Stimulated activated naive CD8-positive, alpha-beta T cell treated with anti-CD3 and anti-CD28 coated beads, Interleukin-15, amount 100 ng/mL, for 72 hours (primary cell): ENCODE measurements around the gene CCL22.

ENCODE experiments used
- ATAC-seq: fragments of 150-1000 bp; cut with Tn5 transposase; 2 replicates; pipeline ENCODE4 v1.10.0; 2021; ENCODE audit warnings: mild to moderate bottlenecking, moderate library complexity
- DNase-seq, 2 donors: peaks; one replicate each; pipeline ENCODE4 v3.0.0; 2021 to 2022
- H3K27ac Mint-ChIP-seq, 2 donors: one replicate each; pipeline ENCODE4 v1.8.0; 2022; ENCODE audit warnings: mild to moderate bottlenecking in 2 of 2, mixed read lengths in 2 of 2, moderate library complexity in 2 of 2
- H3K27me3 Mint-ChIP-seq: one replicate; pipeline ENCODE4 v1.8.0; 2022; ENCODE audit warnings: mixed read lengths
- H3K4me1 Mint-ChIP-seq: one replicate; pipeline ENCODE4 v1.8.0; 2022; ENCODE audit warnings: mild to moderate bottlenecking, mixed read lengths
- H3K4me3 Mint-ChIP-seq, 2 donors: one replicate each; pipeline ENCODE4 v1.8.0; 2022; ENCODE audit warnings: mild to moderate bottlenecking in 2 of 2, mixed read lengths in 2 of 2, moderate library complexity in 1 of 2
- H3K9me3 Mint-ChIP-seq, 2 donors: one replicate each; pipeline ENCODE4 v1.8.0; 2022; ENCODE audit warnings: mixed read lengths in 2 of 2

Gene CCL22

DNA sequence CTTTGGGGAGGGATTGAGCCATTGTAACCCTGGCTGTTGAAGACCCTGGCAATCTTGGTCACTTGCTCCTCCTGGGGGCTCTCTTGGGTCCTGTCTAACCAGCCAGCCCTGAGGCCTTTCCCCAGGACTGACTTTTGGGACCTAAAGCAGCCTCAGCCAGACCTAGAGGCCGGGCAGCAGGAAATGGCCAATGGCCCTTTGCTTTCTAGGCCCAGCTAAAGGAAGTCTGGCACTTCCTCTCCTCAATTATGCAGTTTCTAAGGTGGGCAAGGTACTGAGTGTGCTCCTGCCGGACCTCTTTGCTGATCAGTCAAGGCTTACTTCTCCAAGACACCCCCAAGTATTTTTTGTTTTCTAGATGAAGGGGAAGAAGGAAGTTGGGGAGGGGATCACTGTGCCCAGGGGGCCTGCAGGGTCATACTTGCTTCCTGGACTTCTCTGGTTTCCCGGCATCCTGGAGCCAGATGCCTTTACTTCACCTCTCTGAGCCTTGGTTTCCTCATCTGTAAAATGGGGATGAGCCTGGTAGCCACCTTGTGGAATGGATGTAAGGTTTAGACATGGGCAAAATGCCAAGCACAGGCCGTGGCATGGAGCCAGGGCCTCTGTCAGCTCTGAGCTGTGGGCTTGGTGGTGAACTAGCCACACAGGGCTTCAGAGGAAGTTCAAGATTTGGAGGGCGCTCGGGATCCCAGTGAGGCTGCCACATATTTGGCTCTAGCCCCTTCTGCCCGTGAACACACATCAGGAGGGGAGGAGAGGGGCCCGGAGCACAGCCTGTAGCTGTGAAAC is 22.3 kb downstream of the CCL22 start:
- no peak for ATAC-seq
- H3K27ac Mint-ChIP-seq, result peak overlapping the region in 1 of 2 donors; percentile 63
- no peaks in the 10 kb centered on the region for H3K9me3 Mint-ChIP-seq
- H3K27me3 Mint-ChIP-seq, result no peaks in the 10 kb centered on the region
- H3K4me3 Mint-ChIP-seq, result no peak overlapping the region
- DNase-seq, result no peak
- peaks cover 37% of the 10 kb centered on the region for H3K4me1 Mint-ChIP-seq

DNA sequence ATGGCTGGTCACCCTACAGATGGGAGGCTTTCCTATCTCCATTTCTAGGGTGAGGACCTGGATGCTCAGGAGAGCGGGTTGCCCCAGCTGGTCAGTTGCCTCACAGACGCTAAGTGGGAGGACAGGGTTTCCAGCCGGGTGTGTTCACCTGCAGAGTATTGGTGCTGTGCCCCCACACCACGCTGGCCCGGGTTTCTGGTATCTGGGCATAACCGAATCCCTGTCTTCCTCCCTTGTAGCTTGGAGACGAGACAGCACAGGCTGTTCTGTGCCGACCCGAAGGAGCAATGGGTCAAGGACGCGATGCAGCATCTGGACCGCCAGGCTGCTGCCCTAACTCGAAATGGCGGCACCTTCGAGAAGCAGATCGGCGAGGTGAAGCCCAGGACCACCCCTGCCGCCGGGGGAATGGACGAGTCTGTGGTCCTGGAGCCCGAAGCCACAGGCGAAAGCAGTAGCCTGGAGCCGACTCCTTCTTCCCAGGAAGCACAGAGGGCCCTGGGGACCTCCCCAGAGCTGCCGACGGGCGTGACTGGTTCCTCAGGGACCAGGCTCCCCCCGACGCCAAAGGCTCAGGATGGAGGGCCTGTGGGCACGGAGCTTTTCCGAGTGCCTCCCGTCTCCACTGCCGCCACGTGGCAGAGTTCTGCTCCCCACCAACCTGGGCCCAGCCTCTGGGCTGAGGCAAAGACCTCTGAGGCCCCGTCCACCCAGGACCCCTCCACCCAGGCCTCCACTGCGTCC is 23.4 kb downstream of the CCL22 start:
- ATAC-seq, result no peak
- Mint-ChIP-seq H3K9me3 (no peaks in the 10 kb centered on the region), H3K4me1 (peaks cover 26% of the 10 kb centered on the region), H3K27ac (no peak overlapping the region), H3K27me3 (no peaks in the 10 kb centered on the region), H3K4me3 (no peak overlapping the region)
- no peak for DNase-seq

DNA sequence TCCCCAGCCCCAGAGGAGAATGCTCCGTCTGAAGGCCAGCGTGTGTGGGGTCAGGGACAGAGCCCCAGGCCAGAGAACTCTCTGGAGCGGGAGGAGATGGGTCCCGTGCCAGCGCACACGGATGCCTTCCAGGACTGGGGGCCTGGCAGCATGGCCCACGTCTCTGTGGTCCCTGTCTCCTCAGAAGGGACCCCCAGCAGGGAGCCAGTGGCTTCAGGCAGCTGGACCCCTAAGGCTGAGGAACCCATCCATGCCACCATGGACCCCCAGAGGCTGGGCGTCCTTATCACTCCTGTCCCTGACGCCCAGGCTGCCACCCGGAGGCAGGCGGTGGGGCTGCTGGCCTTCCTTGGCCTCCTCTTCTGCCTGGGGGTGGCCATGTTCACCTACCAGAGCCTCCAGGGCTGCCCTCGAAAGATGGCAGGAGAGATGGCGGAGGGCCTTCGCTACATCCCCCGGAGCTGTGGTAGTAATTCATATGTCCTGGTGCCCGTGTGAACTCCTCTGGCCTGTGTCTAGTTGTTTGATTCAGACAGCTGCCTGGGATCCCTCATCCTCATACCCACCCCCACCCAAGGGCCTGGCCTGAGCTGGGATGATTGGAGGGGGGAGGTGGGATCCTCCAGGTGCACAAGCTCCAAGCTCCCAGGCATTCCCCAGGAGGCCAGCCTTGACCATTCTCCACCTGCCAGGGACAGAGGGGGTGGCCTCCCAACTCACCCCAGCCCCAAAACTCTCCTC is 24.1 kb downstream of the CCL22 start:
- Mint-ChIP-seq H3K27me3 (no peaks in the 10 kb centered on the region), H3K4me3 (no peak overlapping the region), H3K4me1 (peaks cover 18% of the 10 kb centered on the region), H3K27ac (no peak overlapping the region), H3K9me3 (no peaks in the 10 kb centered on the region)
- no peak for DNase-seq
- ATAC-seq, result peak; percentile 50

DNA sequence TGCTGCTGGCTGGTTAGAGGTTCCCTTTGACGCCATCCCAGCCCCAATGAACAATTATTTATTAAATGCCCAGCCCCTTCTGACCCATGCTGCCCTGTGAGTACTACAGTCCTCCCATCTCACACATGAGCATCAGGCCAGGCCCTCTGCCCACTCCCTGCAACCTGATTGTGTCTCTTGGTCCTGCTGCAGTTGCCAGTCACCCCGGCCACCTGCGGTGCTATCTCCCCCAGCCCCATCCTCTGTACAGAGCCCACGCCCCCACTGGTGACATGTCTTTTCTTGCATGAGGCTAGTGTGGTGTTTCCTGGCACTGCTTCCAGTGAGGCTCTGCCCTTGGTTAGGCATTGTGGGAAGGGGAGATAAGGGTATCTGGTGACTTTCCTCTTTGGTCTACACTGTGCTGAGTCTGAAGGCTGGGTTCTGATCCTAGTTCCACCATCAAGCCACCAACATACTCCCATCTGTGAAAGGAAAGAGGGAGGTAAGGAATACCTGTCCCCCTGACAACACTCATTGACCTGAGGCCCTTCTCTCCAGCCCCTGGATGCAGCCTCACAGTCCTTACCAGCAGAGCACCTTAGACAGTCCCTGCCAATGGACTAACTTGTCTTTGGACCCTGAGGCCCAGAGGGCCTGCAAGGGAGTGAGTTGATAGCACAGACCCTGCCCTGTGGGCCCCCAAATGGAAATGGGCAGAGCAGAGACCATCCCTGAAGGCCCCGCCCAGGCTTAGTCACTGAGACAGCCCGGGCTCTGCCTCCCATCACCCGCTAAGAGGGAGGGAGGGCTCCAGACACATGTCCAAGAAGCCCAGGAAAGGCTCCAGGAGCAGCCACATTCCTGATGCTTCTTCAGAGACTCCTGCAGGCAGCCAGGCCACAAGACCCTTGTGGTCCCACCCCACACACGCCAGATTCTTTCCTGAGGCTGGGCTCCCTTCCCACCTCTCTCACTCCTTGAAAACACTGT is 25.0 kb downstream of the CCL22 start:
- ATAC-seq (no peak), DNase-seq (no peak)
- Mint-ChIP-seq H3K4me3 (no peak overlapping the region), H3K9me3 (no peaks in the 10 kb centered on the region), H3K27ac (peak overlapping the region in 1 of 2 donors; percentile 16), H3K27me3 (no peaks in the 10 kb centered on the region), H3K4me1 (peaks cover 19% of the 10 kb centered on the region)

DNA sequence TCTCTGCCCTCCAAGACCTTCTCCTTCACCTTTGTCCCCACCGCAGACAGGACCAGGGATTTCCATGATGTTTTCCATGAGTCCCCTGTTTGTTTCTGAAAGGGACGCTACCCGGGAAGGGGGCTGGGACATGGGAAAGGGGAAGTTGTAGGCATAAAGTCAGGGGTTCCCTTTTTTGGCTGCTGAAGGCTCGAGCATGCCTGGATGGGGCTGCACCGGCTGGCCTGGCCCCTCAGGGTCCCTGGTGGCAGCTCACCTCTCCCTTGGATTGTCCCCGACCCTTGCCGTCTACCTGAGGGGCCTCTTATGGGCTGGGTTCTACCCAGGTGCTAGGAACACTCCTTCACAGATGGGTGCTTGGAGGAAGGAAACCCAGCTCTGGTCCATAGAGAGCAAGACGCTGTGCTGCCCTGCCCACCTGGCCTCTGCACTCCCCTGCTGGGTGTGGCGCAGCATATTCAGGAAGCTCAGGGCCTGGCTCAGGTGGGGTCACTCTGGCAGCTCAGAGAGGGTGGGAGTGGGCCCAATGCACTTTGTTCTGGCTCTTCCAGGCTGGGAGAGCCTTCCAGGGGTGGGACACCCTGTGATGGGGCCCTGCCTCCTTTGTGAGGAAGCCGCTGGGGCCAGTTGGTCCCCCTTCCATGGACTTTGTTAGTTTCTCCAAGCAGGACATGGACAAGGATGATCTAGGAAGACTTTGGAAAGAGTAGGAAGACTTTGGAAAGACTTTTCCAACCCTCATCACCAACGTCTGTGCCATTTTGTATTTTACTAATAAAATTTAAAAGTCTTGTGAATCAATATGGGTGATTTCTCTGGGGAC is 25.9 kb downstream of the CCL22 start:
- ATAC-seq, result no peak
- H3K27ac Mint-ChIP-seq, result no peak overlapping the region
- no peak overlapping the region for H3K4me3 Mint-ChIP-seq
- no peaks in the 10 kb centered on the region for H3K9me3 Mint-ChIP-seq
- peaks cover 22% of the 10 kb centered on the region for H3K4me1 Mint-ChIP-seq
- no peaks in the 10 kb centered on the region for H3K27me3 Mint-ChIP-seq
- no peak for DNase-seq

DNA sequence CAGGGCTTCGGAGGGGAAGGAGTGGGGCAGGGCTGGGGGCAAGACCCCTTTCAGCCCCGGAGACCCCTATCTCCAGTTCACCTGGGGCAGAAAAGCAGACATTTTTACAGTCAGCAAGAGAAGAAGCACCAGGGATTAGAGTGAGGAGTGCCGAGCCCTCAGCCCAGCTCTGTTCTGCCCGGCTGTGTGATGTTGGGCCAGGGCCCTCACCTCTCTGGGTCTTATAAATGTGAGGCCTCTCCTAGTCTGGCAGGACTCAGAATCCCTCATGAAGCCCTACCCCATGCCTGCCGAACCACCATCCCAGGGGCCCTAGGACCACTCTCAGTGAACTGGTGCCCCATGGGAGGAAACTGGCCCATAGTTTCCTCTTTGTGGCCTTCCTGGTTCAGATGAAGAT is 26.5 kb downstream of the CCL22 start:
- Mint-ChIP-seq H3K4me3 (no peak overlapping the region), H3K4me1 (peaks cover 22% of the 10 kb centered on the region), H3K27me3 (no peaks in the 10 kb centered on the region), H3K9me3 (no peaks in the 10 kb centered on the region), H3K27ac (no peak overlapping the region)
- ATAC-seq (no peak), DNase-seq (no peak)

DNA sequence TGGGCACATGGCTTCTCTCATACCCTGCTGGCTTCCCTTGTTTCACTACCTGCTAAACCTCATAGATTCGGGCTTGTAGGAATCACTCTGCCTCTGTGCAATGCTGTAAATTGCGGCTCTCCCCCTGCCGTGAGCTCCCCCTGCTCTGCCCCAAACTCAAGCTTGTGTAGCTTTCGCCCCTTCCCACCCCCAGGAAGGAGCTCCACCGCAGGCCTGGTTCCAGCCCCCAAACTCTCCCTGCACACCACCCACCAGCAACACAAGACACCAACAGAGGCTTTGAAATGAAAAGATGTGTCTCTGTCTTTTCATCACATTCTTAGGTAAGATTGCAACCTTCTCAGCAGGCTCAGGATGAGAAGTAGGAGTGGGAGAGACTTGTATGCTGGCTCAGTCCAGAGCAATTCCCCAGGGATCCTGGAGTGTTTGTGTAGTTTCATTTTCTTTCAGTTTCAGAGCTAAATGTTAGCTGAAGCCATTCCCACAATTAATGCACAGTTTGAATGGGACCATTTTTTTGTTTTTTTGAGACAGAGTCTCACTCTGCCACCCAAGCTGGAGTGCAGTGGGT is 27.9 kb downstream of the CCL22 start:
- Mint-ChIP-seq H3K4me3 (no peak overlapping the region), H3K27ac (no peak overlapping the region), H3K27me3 (no peaks in the 10 kb centered on the region), H3K9me3 (no peaks in the 10 kb centered on the region), H3K4me1 (peaks cover 14% of the 10 kb centered on the region)
- DNase-seq, result no peak
- ATAC-seq, result no peak

DNA sequence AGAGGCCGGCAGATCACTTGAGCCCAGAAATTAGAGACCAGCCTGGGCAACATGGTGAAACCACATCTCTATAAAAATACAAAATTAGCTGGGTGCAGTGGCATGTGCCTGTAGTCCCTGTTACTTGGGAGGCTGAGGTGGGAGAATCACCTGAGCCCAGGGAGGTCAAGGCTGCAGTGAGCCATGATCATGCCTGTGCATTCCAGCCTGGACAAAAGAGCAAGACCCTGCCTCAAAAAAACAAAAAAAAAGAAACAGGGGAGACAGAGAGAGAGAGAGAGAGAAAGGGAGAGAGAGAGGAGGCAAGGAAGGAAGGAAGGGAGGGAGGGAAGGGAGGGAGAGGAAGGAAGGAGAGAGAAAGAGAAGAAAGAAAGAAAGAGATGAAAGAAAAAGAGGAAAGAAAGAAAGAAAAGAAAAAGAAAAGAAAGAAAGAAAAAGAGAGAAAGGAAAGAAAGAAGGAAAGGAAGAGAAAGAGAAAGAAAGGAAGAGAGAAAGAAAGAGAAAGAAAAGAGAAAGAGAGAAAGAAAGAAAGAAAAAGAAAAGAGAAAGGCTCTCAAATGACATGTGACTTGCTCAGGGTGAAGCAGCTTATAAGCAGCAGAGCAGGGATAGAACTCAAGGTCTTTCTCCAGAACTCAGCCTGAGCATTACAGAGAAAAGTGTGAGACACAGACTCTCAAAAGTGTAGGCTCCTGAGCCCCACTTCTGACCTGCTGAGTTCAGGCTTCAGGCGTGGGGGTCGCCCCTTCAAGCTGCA is 29.2 kb downstream of the CCL22 start:
- peaks cover 9% of the 10 kb centered on the region for H3K4me1 Mint-ChIP-seq
- peak overlapping the region in 1 of 2 donors; percentile 49 for H3K27ac Mint-ChIP-seq
- H3K4me3 Mint-ChIP-seq, result no peak overlapping the region
- ATAC-seq, result peak; percentile 28
- no peak for DNase-seq
- H3K9me3 Mint-ChIP-seq, result no peaks in the 10 kb centered on the region
- H3K27me3 Mint-ChIP-seq, result no peaks in the 10 kb centered on the region

DNA sequence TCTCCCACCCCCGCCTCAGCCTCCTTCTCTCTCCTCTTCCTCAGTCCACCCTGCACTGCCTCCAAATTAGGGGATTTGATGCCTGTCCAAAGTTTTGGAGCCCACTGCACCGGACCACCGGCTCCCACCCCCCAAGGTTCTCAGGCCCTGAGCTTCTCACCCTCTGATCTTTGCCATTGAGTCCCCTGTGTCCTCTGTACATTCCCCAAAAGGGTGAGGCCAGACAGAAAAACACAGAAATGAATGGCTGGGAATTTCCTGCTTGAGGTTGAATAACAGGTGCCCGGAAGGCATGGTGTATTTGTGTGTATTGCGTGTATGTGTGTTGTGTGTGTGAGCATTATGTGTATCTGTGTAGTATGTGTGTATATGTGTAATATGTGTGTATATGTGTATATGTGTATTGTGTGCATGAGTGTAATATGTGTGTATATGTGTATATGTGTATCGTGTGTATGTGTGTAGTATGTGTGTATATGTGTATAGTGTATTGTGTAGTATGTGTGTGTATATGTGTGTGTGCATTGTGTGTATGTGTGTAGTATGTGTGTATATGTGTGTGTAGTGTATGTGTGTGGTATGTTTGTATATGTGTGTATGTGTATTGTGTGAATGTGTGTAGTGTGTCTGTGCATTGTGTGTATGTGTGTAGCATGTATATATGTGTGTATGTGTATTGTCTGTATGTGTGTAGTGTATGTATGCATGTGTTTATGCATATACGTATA is 29.9 kb downstream of the CCL22 start:
- peak; percentile 40 for ATAC-seq
- Mint-ChIP-seq H3K4me3 (no peak overlapping the region), H3K27me3 (no peaks in the 10 kb centered on the region), H3K4me1 (peaks cover 9% of the 10 kb centered on the region), H3K27ac (no peak overlapping the region), H3K9me3 (no peaks in the 10 kb centered on the region)
- no peak for DNase-seq

DNA sequence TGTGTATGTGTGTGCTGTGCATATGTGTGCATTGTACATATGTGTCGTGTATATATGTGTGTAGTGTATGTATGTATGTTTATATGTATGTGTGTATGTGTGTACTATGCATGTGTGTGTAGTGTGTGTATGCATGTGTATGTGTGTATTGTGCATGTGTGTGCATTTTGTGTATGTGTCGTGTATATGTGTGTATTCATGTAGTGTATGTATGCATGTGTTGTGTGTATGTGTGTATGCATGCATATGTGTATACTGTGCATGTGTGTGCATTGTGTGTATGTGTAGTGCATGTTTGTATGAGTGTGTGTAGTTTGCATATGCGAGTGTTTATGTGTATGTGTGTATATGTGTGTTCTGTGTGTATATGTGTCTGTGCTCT is 30.5 kb downstream of the CCL22 start:
- no peak for ATAC-seq
- no peaks in the 10 kb centered on the region for H3K9me3 Mint-ChIP-seq
- no peaks in the 10 kb centered on the region for H3K27me3 Mint-ChIP-seq
- no peak for DNase-seq
- H3K4me1 Mint-ChIP-seq, result peaks cover 9% of the 10 kb centered on the region
- no peak overlapping the region for H3K4me3 Mint-ChIP-seq
- no peak overlapping the region for H3K27ac Mint-ChIP-seq

DNA sequence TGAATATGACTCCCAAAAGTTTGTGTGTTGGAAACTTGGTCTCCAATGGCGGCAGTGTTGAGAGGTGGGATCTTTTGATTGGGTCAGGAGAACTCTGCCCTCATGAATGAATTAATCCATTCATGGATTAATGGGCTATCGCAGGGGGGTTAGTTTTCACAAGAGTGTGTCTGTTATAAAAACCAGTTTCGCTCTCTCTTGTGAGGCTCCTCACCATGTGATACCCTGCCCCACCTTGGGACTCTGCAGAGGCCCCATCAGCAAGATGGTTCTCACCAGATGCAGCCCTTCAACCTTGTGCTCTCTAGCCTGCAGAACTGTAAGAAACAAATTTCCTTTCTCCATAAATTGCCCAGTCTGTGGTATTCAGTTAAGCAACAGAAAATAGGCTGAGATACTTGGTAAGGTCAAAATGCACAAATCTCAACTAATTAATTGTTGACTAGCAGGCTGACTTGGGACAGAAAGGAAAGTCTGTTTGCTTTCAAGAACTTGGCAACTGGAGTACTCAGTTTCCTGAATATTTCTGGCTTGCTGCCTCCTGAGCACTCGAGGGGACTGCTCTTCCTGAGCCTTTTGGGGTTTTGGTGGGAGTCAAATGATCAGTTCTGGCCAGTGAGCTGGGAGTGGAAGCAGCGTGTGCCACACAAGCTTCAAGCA is 32.2 kb downstream of the CCL22 start:
- H3K27ac Mint-ChIP-seq, result no peak overlapping the region
- H3K4me1 Mint-ChIP-seq, result peaks cover 9% of the 10 kb centered on the region
- H3K4me3 Mint-ChIP-seq, result no peak overlapping the region
- no peaks in the 10 kb centered on the region for H3K9me3 Mint-ChIP-seq
- H3K27me3 Mint-ChIP-seq, result no peaks in the 10 kb centered on the region
- no peak for DNase-seq
- ATAC-seq, result no peak

DNA sequence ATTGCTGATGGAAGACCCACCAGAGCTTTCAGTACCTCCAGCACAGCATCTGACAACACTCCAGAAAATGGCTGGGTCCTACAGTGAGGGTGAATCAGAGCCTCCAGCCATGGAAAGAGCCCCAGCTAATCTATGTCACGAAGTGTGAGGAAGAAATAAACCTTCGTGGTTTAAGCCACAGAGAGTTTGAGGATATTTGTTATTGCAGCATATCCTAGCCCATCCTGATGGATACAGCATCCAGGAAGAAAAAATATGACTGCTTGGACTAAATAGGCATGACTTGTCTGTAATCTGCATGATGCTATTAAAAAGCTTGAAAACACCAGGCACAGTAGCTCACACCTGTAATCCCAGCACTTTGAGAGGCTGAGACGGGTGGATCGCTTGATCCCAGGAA is 32.7 kb downstream of the CCL22 start:
- Mint-ChIP-seq H3K27me3 (no peaks in the 10 kb centered on the region), H3K4me1 (peaks cover 9% of the 10 kb centered on the region), H3K9me3 (no peaks in the 10 kb centered on the region), H3K27ac (no peak overlapping the region), H3K4me3 (no peak overlapping the region)
- DNase-seq (no peak), ATAC-seq (no peak)

DNA sequence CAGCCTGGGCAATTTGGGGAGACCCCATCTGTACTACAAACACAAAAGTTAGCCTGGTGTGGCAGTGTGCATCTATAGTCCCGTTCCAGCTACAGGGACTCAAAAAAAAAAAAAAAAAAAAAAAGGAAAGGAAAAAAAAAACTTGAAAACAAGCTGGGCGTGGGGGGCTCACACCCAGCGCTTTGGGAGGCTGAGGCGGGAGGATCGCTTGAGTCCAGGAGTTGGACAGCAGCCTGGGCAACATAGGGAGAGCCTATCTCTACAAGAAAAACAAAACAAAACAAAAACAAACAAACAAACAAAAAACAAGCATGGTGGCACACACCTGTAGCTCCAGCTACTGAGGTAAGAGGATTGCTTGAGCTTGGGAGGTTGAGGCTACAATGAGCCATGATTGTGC is 33.1 kb downstream of the CCL22 start:
- no peaks in the 10 kb centered on the region for H3K27me3 Mint-ChIP-seq
- H3K9me3 Mint-ChIP-seq, result no peaks in the 10 kb centered on the region
- H3K27ac Mint-ChIP-seq, result no peak overlapping the region
- DNase-seq (no peak), ATAC-seq (no peak)
- no peak overlapping the region for H3K4me3 Mint-ChIP-seq
- H3K4me1 Mint-ChIP-seq, result peaks cover 9% of the 10 kb centered on the region
